Rectal smooth muscle tissue (tissue), 1 donor: ENCODE results near the gene GNG14.

Experiments used
- H3K27ac ChIP-seq: one replicate; pipeline ENCODE4 v1.7.0; 2013; ENCODE audit warnings: low read depth, low read length, inconsistent platforms
- H3K27me3 ChIP-seq: one replicate; pipeline ENCODE4 v1.7.0; 2013; ENCODE audit warnings: low read length; ENCODE audit not compliant: control insufficient read depth, insufficient read depth
- H3K36me3 ChIP-seq: one replicate; pipeline ENCODE4 v1.7.0; 2013; ENCODE audit warnings: low read length; ENCODE audit not compliant: control insufficient read depth, insufficient read depth
- H3K4me1 ChIP-seq: one replicate; pipeline ENCODE4 v1.7.0; 2013; ENCODE audit warnings: low read length; ENCODE audit not compliant: control insufficient read depth, insufficient read depth
- H3K4me3 ChIP-seq: one replicate; pipeline ENCODE4 v1.7.0; 2013; ENCODE audit warnings: low read length
- H3K9ac ChIP-seq: one replicate; pipeline ENCODE4 v1.7.0; 2013; ENCODE audit warnings: low read length

Gene GNG14

GRCh38 chr19:12655546-12655945, 32.3 kb upstream of the GNG14 start:
- H3K27me3 ChIP-seq = no peaks in the 10 kb centered on the region
- H3K9ac ChIP-seq = no peak overlapping the region
- peaks cover 15% of the 10 kb centered on the region for H3K36me3 ChIP-seq
- H3K27ac ChIP-seq = no peak overlapping the region
- H3K4me1 ChIP-seq = no peaks in the 10 kb centered on the region
- no peak overlapping the region for H3K4me3 ChIP-seq

DNA sequence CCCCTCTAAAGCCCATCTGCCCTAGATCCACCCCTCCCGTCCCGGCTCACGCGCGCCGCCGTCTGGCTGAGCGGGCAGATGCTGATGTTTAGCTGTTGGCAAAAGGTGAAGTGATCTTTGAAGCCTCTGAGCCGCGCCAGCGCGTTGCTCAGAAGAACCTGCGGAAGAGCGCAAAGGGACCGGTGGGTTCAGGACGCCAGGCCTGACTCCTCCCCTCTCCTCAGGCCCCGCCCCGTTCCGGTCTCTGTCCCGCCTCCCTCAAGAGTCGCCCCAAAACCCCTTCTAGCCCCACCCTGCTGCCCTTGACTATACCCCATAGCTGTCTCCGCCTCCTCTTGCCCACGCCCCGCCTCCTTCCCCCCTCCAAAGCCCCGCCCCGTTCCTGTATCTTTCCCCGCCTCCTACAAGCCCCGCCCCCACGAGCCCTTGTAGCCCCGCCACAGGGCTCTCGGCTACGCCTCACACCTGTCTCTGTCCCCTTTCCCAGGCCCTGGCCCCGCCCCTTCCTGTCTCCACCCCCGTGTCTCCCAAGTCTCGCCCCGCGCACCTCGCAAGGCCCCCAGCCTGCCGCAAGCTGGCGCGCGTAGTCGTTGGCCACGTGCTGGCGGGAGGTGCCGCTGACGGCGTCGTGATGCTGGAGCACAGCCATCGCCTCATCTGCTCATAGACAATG, 30.8 kb upstream of the GNG14 start:
- no peak overlapping the region for H3K27ac ChIP-seq
- no peak overlapping the region for H3K4me3 ChIP-seq
- peaks cover 18% of the 10 kb centered on the region for H3K36me3 ChIP-seq
- no peak overlapping the region for H3K9ac ChIP-seq
- no peaks in the 10 kb centered on the region for H3K27me3 ChIP-seq
- H3K4me1 ChIP-seq = no peaks in the 10 kb centered on the region

GRCh38 chr19:12657966-12658365, 29.8 kb upstream of the GNG14 start:
- peaks cover 18% of the 10 kb centered on the region for H3K36me3 ChIP-seq
- no peaks in the 10 kb centered on the region for H3K4me1 ChIP-seq
- H3K27ac ChIP-seq = no peak overlapping the region
- H3K4me3 ChIP-seq = no peak overlapping the region
- no peak overlapping the region for H3K9ac ChIP-seq
- no peaks in the 10 kb centered on the region for H3K27me3 ChIP-seq

DNA sequence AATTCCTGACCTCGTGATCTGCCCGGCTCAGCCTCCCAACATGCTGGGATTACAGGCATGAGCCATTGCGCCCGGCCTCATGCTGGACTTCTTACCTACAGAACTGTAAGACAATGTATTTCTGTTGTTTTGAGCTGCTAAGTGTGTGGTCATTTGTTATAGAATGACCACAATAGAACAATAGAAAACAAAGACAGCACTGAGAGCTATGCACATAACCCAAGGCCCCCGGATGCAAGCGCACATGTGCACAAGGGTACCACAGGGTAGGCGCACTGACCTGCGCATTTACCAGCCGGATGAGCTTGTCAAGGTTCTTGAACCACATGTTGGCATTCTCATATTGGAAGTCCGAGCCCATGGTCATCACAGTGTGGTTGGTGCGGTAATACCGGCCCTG, 26.8 kb upstream of the GNG14 start:
- Histone ChIP-seq H3K36me3 (peaks cover 16% of the 10 kb centered on the region), H3K9ac (no peak overlapping the region), H3K27me3 (no peaks in the 10 kb centered on the region), H3K27ac (no peak overlapping the region), H3K4me1 (peaks cover 3% of the 10 kb centered on the region), H3K4me3 (no peak overlapping the region)

GRCh38 chr19:12664406-12665280, 23.2 kb upstream of the GNG14 start:
- Histone ChIP-seq H3K4me1 (peaks cover 15% of the 10 kb centered on the region), H3K36me3 (peaks cover 7% of the 10 kb centered on the region), H3K4me3 (peak overlapping the region; percentile 82), H3K27ac (no peak overlapping the region), H3K27me3 (no peaks in the 10 kb centered on the region), H3K9ac (no peak overlapping the region)

- Histone ChIP-seq H3K4me3 (peak overlapping the region; percentile 82), H3K27me3 (no peaks in the 10 kb centered on the region), H3K27ac (no peak overlapping the region), H3K36me3 (peaks cover 7% of the 10 kb centered on the region), H3K9ac (no peak overlapping the region), H3K4me1 (peaks cover 17% of the 10 kb centered on the region)
Measured at GRCh38 chr19:12665281-12665573, 22.6 kb upstream of the GNG14 start.

- no peak overlapping the region for H3K27ac ChIP-seq
- peaks cover 7% of the 10 kb centered on the region for H3K36me3 ChIP-seq
- H3K4me1 ChIP-seq = peaks cover 22% of the 10 kb centered on the region
- H3K9ac ChIP-seq = peak overlapping the region; percentile 66
- no peaks in the 10 kb centered on the region for H3K27me3 ChIP-seq
- peak overlapping the region; percentile 82 for H3K4me3 ChIP-seq
Measured at GRCh38 chr19:12665671-12666264, 22.0 kb upstream of the GNG14 start.

DNA sequence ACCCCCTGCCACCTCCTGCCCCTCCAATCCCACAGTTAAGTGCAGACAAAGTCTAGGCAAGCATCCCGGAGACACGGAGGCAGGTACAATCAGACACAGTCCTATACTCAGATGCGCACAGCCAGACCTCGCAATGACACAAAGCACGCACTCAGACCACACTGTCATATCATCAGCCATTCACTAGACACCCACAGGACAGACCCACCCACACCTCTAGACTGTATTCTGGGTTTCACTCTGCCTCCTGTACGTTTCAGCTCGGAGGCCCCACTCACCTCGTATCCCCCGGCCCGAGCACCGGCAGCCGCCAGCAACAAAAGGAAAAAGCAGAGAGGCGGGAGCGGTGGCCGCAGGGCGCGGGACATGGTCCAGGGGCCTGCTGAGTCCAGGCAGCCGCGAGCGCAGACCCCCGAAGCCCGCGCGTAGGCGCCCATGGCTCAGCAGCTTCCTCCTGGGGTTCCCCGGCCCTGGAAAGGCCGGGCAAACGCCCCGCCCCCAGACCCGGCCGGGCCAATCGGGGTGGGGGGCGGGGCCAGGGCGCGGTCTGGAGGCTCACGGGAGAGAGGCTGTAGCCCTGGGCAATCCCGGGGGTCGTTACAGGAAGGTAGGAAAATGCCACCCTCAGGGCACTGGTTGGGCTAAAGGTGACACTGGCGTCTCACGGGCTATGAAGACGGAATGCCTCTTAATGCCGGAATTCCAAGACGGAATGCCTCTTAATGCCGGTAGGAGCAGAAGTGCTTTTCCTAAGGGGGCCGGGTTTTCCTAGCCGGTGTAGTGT, 21.3 kb upstream of the GNG14 start, which contains the start of the genes MAN2B1 and WDR83:
Gene MAN2B1 (minus strand): TSS at position 478 of the 784 bp plus-strand sequence. CDS start 41 bp downstream, at position 437.
Gene WDR83 (plus strand): TSS at position 543 of the 784 bp plus-strand sequence. CDS start 2,984 bp downstream, outside the sequence.
- H3K27me3 ChIP-seq = no peaks in the 10 kb centered on the region
- peak within 1 kb of the TSS; percentile 86 for H3K9ac ChIP-seq
- H3K27ac ChIP-seq = peak within 1 kb of the TSS; percentile 15
- H3K4me3 ChIP-seq = peak within 1 kb of the TSS; percentile 82
- peaks cover 22% of the 10 kb centered on the region for H3K4me1 ChIP-seq
- H3K36me3 ChIP-seq = peaks cover 4% of the 10 kb centered on the region

GRCh38 chr19:12667731-12668302, 20.0 kb upstream of the GNG14 start:
- peaks cover 22% of the 10 kb centered on the region for H3K4me1 ChIP-seq
- no peak overlapping the region for H3K27ac ChIP-seq
- peaks cover 4% of the 10 kb centered on the region for H3K36me3 ChIP-seq
- H3K4me3 ChIP-seq = peak overlapping the region; percentile 97
- H3K9ac ChIP-seq = no peak overlapping the region
- H3K27me3 ChIP-seq = no peaks in the 10 kb centered on the region

GRCh38 chr19:12668346-12668745, 19.5 kb upstream of the GNG14 start:
- Histone ChIP-seq H3K4me1 (peaks cover 22% of the 10 kb centered on the region), H3K27ac (peak overlapping the region; percentile 99)

GRCh38 chr19:12668932-12669269, 18.9 kb upstream of the GNG14 start:
- H3K27me3 ChIP-seq = no peaks in the 10 kb centered on the region
- peaks cover 22% of the 10 kb centered on the region for H3K4me1 ChIP-seq
- H3K36me3 ChIP-seq = peaks cover 5% of the 10 kb centered on the region

More at GRCh38 chr19:12668346-12668745, 19.5 kb upstream of the GNG14 start:
- Histone ChIP-seq H3K36me3 (peaks cover 4% of the 10 kb centered on the region), H3K4me3 (peak overlapping the region; percentile 97), H3K27me3 (no peaks in the 10 kb centered on the region), H3K9ac (no peak overlapping the region)

More at GRCh38 chr19:12668932-12669269, 18.9 kb upstream of the GNG14 start:
- Histone ChIP-seq H3K27ac (peak overlapping the region; percentile 99), H3K9ac (peak overlapping the region; percentile 95), H3K4me3 (peak overlapping the region; percentile 97)
